BJ (cell line): ENCODE measurements around the gene PPP6R3. TPM values are rescaled to one million over a fixed set of nuclear protein-coding genes. Genes with fewer than 3 reads are reported as not detected.

Source experiments
- CTCF ChIA-PET: fragments of 350-600 bp; formaldehyde crosslinking; extraction: SDS; loops from one replicate; lab custom pipeline; 2021; ENCODE audit warnings: antibody characterized with exemption, inconsistent platforms; lab: Yijun Ruan, JAX
- POLR2A ChIA-PET: fragments of 300-600 bp; sonication (Branson Sonifier 250); formaldehyde crosslinking; extraction: SDS; loops from one replicate; lab custom pipeline; 2021; ENCODE audit warnings: antibody characterized with exemption; lab: Charles Lee
- DNase-seq: peaks from one replicate; pipeline ENCODE4 v3.0.0-alpha.2; 2011; ENCODE audit warnings: low read depth
- H3K27me3 ChIP-seq: 2 replicates; pipeline ENCODE4 v1.6.0; 2011; ENCODE audit warnings: low read length; ENCODE audit not compliant: control insufficient read depth, insufficient read depth
- H3K36me3 ChIP-seq: 2 replicates; pipeline ENCODE4 v1.5.1; 2011; ENCODE audit warnings: low read length; ENCODE audit not compliant: control insufficient read depth, insufficient read depth
- H3K4me3 ChIP-seq: 2 replicates; pipeline ENCODE4 v1.5.1; 2011; ENCODE audit warnings: low read depth, mild to moderate bottlenecking, control low read depth, low read length
- polyA plus RNA-seq: library from polyadenylated mRNA; depleted of rRNA; stranded (reverse); fragments of >200 nt; gene quantifications from 2 replicates; pipeline ENCODE4 v1.2.3, GENCODE V29; 2011
- TF ChIP-seq, protein P1 (sequence below): IDR thresholded peaks from 2 replicates; pipeline ENCODE4 v1.5.1; 2011; ENCODE audit warnings: low read depth, mild to moderate bottlenecking, control low read depth, inconsistent platforms, low read length, moderate library complexity; ENCODE audit not compliant: insufficient read depth

PPP6R3 gene
- polyA plus RNA-seq, 1 experiment, result 31.6 TPM

DNA sequence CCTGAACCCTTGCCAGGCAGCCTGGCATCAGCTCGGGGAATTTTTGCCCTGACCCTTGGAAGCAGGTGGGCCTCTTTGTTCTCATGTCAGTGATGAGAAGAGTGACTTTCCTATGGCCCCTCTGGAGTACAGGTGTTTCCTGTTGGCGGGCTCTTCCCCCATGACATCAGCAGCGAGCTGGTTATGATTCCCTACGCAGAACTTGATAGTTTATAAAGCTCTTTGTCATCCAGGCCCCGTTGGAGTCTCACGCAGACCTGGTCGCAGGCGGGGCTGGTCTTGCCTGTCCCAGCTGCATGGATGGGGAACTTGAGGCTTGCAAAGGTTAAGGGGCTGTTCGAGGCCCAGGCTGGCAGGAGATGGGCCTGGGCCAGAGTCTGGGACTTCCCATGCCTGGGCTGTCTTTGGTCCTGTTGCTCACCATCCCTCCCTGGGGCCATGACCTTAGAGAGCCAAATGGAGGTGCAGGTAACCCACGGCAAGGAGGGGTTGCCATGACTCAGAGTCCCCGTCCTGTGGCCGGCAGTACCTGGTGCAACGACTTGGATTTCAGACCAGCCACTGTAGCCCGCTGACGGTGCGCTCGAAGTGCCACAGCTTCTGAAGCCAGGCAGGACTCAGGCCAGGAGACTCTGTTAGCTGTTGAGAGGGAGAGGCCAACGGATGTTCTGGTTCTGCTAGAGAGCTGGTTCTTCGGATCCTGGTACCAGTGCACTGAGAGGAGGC is 45.9 kb upstream of the PPP6R3 start:
- Histone ChIP-seq H3K27me3 (no peaks in the 10 kb centered on the region), H3K4me3 (no peak overlapping the region), H3K36me3 (peaks cover 34% of the 10 kb centered on the region)
- TF ChIP-seq, protein P1, sequence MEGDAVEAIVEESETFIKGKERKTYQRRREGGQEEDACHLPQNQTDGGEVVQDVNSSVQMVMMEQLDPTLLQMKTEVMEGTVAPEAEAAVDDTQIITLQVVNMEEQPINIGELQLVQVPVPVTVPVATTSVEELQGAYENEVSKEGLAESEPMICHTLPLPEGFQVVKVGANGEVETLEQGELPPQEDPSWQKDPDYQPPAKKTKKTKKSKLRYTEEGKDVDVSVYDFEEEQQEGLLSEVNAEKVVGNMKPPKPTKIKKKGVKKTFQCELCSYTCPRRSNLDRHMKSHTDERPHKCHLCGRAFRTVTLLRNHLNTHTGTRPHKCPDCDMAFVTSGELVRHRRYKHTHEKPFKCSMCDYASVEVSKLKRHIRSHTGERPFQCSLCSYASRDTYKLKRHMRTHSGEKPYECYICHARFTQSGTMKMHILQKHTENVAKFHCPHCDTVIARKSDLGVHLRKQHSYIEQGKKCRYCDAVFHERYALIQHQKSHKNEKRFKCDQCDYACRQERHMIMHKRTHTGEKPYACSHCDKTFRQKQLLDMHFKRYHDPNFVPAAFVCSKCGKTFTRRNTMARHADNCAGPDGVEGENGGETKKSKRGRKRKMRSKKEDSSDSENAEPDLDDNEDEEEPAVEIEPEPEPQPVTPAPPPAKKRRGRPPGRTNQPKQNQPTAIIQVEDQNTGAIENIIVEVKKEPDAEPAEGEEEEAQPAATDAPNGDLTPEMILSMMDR, result no peak
- ChIA-PET POLR2A (no interaction called here), CTCF (interaction anchor here (1.2 kb wide), 1 partner anchor 17 kb away, joined by 3 read pairs; no protein-coding TSS in a partner anchor)
- DNase-seq, result no peak

DNA sequence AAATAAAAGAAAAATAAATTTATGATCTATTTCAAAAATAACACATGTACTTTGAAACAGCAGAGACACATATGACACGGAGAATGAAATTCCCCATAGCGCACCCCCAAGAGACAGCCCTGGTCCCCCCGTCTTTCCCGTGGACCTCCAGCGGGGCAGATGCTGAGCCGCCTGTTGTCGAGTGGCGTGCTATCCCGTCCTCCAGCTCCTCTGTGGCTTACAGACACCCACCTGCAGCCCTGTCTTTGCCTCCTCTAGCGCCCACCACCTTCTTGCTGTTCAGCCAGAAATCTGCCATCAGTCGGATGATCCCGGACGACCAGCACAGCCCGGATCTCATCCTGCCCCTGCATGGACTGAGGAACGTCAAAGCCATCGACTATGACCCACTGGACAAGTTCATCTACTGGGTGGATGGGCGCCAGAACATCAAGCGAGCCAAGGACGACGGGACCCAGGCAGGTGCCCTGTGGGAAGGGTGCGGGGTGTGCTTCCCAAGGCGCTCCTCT is 44.4 kb upstream of the PPP6R3 start:
- Histone ChIP-seq H3K4me3 (no peak overlapping the region), H3K27me3 (no peaks in the 10 kb centered on the region), H3K36me3 (peaks cover 28% of the 10 kb centered on the region)
- TF ChIP-seq, protein P1, result no peak
- ChIA-PET POLR2A (no interaction called here), CTCF (no interaction called here)
- no peak for DNase-seq

DNA sequence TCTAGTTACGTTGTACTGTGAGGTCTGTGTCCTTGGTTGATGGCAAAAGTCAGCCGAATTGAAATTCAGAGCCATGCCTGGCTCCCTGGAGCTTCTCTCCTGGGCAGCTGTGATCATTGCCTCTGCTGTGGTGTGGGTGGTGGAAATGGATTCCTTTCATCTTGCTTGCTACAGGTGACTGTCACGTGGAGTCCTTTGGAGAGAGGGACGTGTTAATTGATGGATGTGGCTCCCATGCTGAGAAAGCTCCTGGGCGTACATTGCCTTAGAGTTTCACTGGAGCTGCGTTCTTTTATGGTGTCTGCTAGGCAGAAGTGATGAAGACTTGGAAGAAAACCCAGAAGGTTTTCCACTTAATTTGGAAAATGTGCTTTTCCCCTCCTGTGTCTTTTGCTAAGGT is 41.9 kb upstream of the PPP6R3 start:
- ChIA-PET CTCF (no interaction called here), POLR2A (no interaction called here)
- H3K4me3 ChIP-seq, result no peak overlapping the region
- no peaks in the 10 kb centered on the region for H3K27me3 ChIP-seq
- peaks cover 21% of the 10 kb centered on the region for H3K36me3 ChIP-seq
- DNase-seq, result no peak
- TF ChIP-seq, protein P1, result no peak

DNA sequence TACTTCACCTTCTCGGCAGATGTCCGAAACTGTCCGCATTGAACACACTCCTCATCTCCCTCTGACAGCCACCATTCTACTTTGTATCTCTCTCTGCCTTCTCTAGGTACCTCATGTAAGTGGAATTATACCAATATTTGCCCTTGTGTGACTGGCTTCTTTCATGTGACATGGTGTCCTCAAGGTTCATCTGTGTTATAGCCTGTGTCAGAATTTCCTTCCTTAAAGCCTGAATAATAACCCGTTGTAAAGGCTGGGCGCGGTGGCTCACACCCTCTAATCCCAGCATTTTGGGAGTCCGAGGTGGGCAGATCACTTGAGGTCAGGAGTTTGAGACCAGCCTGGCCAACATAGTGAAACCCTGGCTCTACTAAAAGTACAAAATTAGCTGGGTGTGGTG is 40.4 kb upstream of the PPP6R3 start:
- peaks cover 12% of the 10 kb centered on the region for H3K36me3 ChIP-seq
- DNase-seq, result no peak
- TF ChIP-seq, protein P1, result no peak
- ChIA-PET CTCF (no interaction called here), POLR2A (no interaction called here)
- H3K27me3 ChIP-seq, result no peaks in the 10 kb centered on the region
- H3K4me3 ChIP-seq, result no peak overlapping the region

DNA sequence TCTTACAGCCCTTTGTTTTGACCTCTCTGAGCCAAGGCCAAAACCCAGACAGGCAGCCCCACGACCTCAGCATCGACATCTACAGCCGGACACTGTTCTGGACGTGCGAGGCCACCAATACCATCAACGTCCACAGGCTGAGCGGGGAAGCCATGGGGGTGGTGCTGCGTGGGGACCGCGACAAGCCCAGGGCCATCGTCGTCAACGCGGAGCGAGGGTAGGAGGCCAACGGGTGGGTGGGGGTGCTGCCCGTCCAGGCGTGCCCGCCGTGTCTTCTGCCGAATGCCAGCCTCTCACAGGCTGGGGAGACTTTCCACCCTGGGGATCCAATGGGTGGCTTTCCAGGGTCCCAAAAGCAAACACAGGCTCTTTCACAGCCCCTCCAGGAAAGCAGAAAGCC is 37.1 kb upstream of the PPP6R3 start:
- ChIA-PET POLR2A (no interaction called here), CTCF (interaction anchor here (0.6 to 0.7 kb wide), 2 partner anchors 22 to 100 kb away, joined by 3 read pairs; no protein-coding TSS in a partner anchor)
- H3K36me3 ChIP-seq, result peaks cover 13% of the 10 kb centered on the region
- TF ChIP-seq, protein P1, result no peak
- H3K27me3 ChIP-seq, result no peaks in the 10 kb centered on the region
- no peak for DNase-seq
- H3K4me3 ChIP-seq, result no peak overlapping the region
